Urothelium cell line (cell line): ENCODE results near the gene IL17REL.

Experiments used
- DNase-seq: peaks from one replicate; pipeline ENCODE4 v3.0.0; 2011; ENCODE audit warnings: low spot score, mixed read lengths
- FAIRE-seq: peaks from 2 replicates; lab custom pipeline; 2011; peaks lifted over from hg19 to GRCh38; lab: Jason Lieb, UNC

The IL17REL gene

DNA sequence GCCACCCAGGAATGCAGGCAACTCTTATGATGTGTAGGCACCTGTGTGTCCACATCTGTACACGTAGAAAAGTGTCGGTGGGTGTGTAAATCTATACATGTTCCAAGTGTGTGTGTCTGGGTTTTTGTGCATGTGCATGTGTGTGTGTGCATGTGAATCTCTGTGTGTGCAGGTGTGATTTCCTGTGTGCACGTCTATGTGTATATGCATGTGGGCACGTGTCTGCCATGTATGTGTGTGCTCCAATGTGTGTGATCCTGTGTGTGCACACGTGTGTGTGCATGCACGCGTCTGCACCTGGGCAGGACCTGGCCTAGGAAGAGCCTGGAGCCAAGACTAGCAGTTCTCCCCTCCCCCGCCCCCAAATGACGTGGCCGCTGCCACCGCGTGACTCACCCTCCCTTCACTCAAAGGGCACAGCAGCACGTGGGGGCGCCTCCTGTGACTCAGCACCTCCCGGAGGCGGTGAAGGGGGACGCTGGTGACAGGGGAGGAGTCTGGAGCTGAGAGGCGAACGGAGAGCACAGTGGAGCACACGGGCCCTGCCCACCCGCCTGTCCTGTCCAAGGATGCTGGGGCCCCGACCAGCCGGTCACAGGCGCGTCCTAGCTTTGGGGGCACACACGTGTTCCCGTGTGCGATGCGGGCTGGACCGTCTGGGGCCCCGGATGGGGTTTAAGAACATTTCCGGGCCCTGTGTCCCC is 41.9 kb downstream of the IL17REL start:
- peak; percentile 98 for FAIRE-seq
- DNase-seq, result peak; percentile 98

GRCh38 chr22:49969751-49970527 is 42.6 kb downstream of the IL17REL start:
- no peak for DNase-seq
- FAIRE-seq, result no peak

- DNase-seq (no peak), FAIRE-seq (no peak)
These were observed 43.5 kb downstream of the IL17REL start for GRCh38 chr22:49968831-49969661.

DNA sequence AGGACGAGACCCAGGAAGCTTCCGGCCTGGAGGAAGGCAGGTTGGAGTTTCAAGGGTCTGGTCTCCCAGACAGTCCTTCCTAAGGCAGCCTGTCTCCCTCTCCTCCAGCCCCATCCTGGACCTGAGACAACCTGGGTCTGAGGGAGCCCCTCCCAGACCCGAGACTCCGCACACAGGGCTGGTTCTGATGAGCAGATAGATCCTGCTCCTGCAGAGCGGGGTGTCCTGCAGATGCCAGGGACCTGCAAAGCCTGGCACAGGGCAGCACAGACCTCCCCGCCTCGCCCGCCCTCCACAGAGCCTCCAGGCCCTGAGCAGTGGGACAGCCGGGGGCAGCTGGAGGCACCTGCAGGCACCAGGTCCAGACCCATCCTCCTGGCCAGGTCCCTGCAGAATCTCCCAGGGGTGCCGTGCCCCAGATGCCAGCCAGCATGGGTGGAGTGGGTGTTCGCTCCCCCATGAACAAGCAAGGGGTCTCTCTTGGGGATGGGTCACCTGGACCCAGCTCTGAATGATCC is 44.2 kb downstream of the IL17REL start:
- FAIRE-seq, result no peak
- no peak for DNase-seq

GRCh38 chr22:49967706-49968208 is 44.8 kb downstream of the IL17REL start:
- FAIRE-seq (peak; percentile 59), DNase-seq (no peak)

- FAIRE-seq (no peak), DNase-seq (no peak)
These were observed 45.5 kb downstream of the IL17REL start for GRCh38 chr22:49966774-49967705.

DNA sequence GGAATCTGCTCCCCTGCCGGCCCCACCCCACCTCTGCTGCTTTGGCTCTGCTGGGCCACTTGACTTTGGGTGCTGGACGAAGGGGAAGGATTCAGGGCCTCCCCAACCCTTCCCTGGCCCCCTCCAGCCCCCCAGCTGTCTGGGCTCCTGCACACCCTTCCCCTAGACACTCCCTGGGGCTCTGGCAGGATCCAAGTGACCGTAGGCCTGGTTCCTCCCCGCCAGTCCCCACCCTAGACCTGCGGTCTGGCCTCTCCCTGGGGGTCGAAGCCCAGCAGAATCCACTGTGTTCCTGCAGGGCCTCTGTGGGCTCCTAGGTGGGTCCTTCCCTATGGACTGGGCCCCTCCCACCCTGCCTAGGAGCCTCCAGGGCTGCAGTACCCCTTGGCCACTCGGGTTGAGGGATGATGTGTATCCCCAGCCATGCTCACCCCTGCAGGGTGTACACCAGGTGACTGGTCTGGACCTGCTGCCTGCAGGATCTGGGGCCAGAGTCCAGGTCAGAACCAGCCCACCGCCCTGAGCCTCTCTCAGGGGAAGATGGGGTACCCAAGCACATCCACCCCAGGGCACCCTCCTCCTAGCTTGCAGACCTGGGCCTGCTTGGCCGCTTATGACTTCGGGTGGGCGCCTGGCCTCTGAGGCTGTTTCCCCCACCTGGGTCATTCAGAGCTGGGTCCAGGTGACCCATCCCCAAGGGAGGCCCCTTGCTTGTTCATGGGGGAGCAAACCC is 46.4 kb downstream of the IL17REL start:
- DNase-seq (no peak), FAIRE-seq (no peak)

DNA sequence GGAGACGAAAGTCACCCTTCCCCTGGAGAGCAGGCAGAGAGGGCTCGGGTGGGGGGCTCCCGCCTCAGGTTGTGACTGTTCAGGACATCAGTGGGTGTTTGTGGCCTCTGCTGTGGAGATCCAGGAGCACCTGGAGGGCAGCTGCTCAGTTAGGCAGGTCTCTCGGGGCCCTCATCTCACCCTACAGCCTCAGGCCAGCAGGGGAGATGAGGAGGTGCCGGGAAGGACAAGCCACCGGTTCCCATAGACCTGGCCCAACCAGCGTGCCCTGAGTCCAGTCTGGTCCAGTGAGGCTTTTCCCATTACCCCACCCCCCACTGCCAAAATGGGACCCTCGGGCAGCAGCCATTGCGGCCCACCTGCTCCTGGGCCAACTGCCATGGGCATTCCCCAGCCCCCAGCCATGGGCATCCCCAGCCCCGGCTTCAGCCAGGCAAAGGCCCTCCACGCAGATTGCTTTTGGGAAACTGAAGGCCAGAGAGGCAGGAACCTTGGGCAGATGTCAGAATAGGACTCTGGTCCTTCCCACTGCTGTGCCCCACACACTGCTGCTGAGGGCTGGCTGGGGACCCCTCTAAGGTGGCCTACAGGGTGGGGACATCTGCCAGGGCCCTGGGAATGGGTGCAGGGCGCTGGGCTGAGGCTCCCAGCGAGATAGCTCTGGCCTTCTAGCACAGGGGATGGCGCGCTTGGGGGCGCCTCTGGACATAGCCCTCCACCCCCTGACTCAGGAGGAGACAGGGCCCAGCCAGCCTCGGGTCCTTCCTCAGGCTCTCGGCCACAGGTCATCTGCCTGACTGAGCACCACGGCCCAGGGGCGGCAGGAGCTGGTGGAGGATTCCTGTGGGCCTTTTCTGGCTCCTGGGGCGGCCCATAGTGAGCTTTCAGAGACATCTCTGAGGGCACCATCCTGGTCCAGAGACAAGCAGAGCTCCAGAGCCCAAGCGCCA is 47.2 kb downstream of the IL17REL start:
- no peak for DNase-seq
- no peak for FAIRE-seq

GRCh38 chr22:49964136-49965090 is 48.2 kb downstream of the IL17REL start:
- FAIRE-seq (no peak), DNase-seq (no peak)

DNA sequence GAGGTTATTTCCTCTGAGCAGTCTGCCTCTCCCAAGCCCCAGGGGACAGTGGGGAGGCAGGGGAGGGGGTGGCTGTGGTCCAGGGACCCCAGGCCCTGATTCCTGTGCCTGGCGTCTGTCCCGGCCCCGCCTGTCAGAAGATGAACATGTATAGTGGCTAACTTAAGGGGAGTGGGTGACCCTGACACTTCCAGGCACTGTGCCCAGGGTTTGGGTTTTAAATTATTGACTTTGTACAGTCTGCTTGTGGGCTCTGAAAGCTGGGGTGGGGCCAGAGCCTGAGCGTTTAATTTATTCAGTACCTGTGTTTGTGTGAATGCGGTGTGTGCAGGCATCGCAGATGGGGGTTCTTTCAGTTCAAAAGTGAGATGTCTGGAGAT is 48.9 kb downstream of the IL17REL start:
- DNase-seq, result no peak
- FAIRE-seq, result no peak

DNA sequence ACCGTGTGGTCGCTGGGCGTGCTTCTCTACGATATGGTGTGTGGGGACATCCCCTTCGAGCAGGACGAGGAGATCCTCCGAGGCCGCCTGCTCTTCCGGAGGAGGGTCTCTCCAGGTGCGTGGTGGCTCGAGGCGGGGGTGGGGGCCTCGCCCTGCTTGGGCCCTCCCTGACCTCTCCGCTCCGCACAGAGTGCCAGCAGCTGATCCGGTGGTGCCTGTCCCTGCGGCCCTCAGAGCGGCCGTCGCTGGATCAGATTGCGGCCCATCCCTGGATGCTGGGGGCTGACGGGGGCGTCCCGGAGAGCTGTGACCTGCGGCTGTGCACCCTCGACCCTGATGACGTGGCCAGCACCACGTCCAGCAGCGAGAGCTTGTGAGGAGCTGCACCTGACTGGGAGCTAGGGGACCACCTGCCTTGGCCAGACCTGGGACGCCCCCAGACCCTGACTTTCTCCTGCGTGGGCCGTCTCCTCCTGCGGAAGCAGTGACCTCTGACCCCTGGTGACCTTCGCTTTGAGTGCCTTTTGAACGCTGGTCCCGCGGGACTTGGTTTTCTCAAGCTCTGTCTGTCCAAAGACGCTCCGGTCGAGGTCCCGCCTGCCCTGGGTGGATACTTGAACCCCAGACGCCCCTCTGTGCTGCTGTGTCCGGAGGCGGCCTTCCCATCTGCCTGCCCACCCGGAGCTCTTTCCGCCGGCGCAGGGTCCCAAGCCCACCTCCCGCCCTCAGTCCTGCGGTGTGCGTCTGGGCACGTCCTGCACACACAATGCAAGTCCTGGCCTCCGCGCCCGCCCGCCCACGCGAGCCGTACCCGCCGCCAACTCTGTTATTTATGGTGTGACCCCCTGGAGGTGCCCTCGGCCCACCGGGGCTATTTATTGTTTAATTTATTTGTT is 49.6 kb downstream of the IL17REL start:
- FAIRE-seq, result no peak
- no peak for DNase-seq

DNA sequence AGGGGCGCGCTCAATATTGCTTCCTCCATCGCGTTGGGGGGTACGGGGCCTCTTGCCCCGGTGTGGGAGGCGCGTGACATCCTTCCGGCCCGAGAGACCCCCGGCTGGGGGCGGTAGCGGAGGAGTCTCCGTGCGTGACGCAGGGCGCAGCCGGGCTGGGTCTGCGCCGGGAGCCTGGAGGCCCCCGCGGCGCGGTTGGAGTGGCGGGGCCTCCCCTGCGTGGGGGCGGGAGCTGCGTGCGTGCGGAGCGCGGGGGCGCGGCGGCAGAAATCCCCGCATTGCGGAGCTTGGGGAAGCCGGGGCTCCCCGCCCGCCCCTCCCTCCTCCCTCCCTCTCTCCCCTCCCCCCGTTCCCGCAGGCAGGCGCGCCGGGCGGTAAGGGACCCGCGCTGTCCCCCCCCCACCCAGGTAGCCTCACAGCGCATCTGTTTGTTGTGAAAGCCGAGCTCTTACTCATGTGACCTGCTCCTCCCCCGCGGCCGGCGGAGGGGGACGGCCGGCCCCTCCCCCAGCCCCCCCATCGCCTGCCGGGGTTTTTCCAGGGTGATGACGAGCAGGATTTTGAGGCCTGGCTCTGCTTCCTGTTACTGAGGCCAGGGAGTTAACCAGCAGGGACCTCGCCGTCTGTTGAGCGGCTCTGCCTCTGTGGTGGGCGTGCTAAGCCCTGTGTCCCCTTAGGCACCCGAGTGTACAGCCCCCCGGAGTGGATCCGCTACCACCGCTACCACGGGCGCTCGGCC is 50.4 kb downstream of the IL17REL start:
- FAIRE-seq, result peak; percentile 30

GRCh38 chr22:49961601-49962011 is 51.0 kb downstream of the IL17REL start:
- no peak for FAIRE-seq
- DNase-seq, result no peak

More for the DNA sequence above, 50.4 kb downstream of the IL17REL start:
- peak; percentile 90 for DNase-seq

GRCh38 chr22:49961005-49961600 is 51.5 kb downstream of the IL17REL start:
- FAIRE-seq, result no peak
- DNase-seq, result no peak
